ENCODE data around the gene RASGRF1.
"Not testable (repeated sequence)": the region's sequence is repeated elsewhere in the genome, so short reads cannot be mapped to it uniquely, and the experiment has no call there.

RASGRF1 gene

GRCh38 chr15:78995921-78996893 is 94.4 kb downstream of the RASGRF1 start:
- H3K9ac ChIP-seq = no peak overlapping the region
- H3K27me3 ChIP-seq (ENCODE audit: control insufficient read depth, insufficient read depth, low read length) = no peaks in the 10 kb centered on the region
- TF ChIP-seq CTCF (IDR thresholded peaks at IDR 0.05) = no peak
- H3K4me2 ChIP-seq (ENCODE audit: low read length) = no peak overlapping the region
- no peaks in the 10 kb centered on the region for H3K79me2 ChIP-seq
- H3K36me3 ChIP-seq (ENCODE audit: control insufficient read depth, insufficient read depth, low read length) = no peaks in the 10 kb centered on the region
- H3K4me3 ChIP-seq (ENCODE audit: low read depth, low read length) = no peak overlapping the region
- H2AFZ ChIP-seq = no peak overlapping the region
- no peaks in the 10 kb centered on the region for H3K4me1 ChIP-seq
- H3K27ac ChIP-seq = no peak overlapping the region
- no peaks in the 10 kb centered on the region for H3K9me3 ChIP-seq (ENCODE audit: control insufficient read depth, low read length)

- not testable (repeated sequence) for H3K27ac ChIP-seq; H3K9ac ChIP-seq; H3K9me3 ChIP-seq (ENCODE audit: control insufficient read depth, low read length); H3K27me3 ChIP-seq (ENCODE audit: control insufficient read depth, insufficient read depth, low read length); H2AFZ ChIP-seq; H3K4me2 ChIP-seq (ENCODE audit: low read length); H3K79me2 ChIP-seq; H3K36me3 ChIP-seq (ENCODE audit: control insufficient read depth, insufficient read depth, low read length); H3K4me1 ChIP-seq; H3K4me3 ChIP-seq (ENCODE audit: low read depth, low read length)
Observed at GRCh38 chr15:78995161-78995560, 95.4 kb downstream of the RASGRF1 start.

GRCh38 chr15:78993931-78994530 is 96.5 kb downstream of the RASGRF1 start:
- Histone ChIP-seq H3K9me3 (ENCODE audit: control insufficient read depth, low read length) (no peaks in the 10 kb centered on the region), H3K36me3 (ENCODE audit: control insufficient read depth, insufficient read depth, low read length) (no peaks in the 10 kb centered on the region), H3K4me1 (no peaks in the 10 kb centered on the region), H3K79me2 (no peaks in the 10 kb centered on the region), H3K27ac (no peak overlapping the region), H3K27me3 (ENCODE audit: control insufficient read depth, insufficient read depth, low read length) (no peaks in the 10 kb centered on the region), H3K4me2 (ENCODE audit: low read length) (no peak overlapping the region), H2AFZ (no peak overlapping the region), H3K4me3 (ENCODE audit: low read depth, low read length) (no peak overlapping the region), H3K9ac (no peak overlapping the region)
- no peak for TF ChIP-seq CTCF (IDR thresholded peaks at IDR 0.05)

GRCh38 chr15:78993257-78993930 is 97.2 kb downstream of the RASGRF1 start:
- Histone ChIP-seq H3K4me3 (ENCODE audit: low read depth, low read length) (no peak overlapping the region), H3K9me3 (ENCODE audit: control insufficient read depth, low read length) (no peaks in the 10 kb centered on the region), H2AFZ (no peak overlapping the region), H3K36me3 (ENCODE audit: control insufficient read depth, insufficient read depth, low read length) (no peaks in the 10 kb centered on the region), H3K4me1 (no peaks in the 10 kb centered on the region), H3K4me2 (ENCODE audit: low read length) (no peak overlapping the region), H3K9ac (no peak overlapping the region), H3K79me2 (no peaks in the 10 kb centered on the region), H3K27me3 (ENCODE audit: control insufficient read depth, insufficient read depth, low read length) (no peaks in the 10 kb centered on the region), H3K27ac (no peak overlapping the region)
- TF ChIP-seq CTCF (IDR thresholded peaks at IDR 0.05) = no peak
